ENCODE data around the gene ZBTB16. TPM values are rescaled to one million over a fixed set of nuclear protein-coding genes. Genes with fewer than 3 reads are reported as not detected.

Gene ZBTB16
- polyA plus RNA-seq, 1 experiment = not detected

DNA sequence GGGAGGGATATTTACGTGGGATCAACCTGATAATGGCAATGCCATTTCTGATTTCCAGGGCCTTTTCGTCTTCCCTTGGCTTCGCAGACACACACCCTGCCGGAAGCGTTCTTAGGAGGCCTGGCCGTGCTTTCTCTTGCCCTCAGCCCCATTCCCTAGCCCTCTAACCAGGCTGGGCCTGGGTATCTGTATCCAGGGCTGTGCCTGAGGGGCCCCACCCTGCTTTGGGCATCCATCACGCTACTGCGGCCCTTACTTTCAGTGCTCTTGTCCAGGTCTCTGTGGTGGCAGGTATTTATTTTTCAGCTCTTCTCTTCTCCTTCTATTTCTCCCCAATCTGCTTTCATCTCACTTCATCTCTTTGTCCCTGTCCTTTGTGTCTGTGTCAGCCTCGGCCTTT lies 105.0 kb downstream of the ZBTB16 start:
- POLR2A ChIA-PET = no interaction called here
- Histone ChIP-seq H3K4me3 (ENCODE audit: low read depth, low read length) (no peak overlapping the region), H3K27me3 (ENCODE audit: control insufficient read depth, insufficient read depth, low read length) (peaks cover 50% of the 10 kb centered on the region), H3K36me3 (ENCODE audit: control insufficient read depth, insufficient read depth, low read length) (no peaks in the 10 kb centered on the region)
- CTCF ChIA-PET = no interaction called here
- no peak for DNase-seq (ENCODE audit: low read depth)
- TF ChIP-seq, protein P1, sequence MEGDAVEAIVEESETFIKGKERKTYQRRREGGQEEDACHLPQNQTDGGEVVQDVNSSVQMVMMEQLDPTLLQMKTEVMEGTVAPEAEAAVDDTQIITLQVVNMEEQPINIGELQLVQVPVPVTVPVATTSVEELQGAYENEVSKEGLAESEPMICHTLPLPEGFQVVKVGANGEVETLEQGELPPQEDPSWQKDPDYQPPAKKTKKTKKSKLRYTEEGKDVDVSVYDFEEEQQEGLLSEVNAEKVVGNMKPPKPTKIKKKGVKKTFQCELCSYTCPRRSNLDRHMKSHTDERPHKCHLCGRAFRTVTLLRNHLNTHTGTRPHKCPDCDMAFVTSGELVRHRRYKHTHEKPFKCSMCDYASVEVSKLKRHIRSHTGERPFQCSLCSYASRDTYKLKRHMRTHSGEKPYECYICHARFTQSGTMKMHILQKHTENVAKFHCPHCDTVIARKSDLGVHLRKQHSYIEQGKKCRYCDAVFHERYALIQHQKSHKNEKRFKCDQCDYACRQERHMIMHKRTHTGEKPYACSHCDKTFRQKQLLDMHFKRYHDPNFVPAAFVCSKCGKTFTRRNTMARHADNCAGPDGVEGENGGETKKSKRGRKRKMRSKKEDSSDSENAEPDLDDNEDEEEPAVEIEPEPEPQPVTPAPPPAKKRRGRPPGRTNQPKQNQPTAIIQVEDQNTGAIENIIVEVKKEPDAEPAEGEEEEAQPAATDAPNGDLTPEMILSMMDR (IDR thresholded peaks at IDR 0.05; ENCODE audit: insufficient read depth, low read depth, low read length) = no peak

DNA sequence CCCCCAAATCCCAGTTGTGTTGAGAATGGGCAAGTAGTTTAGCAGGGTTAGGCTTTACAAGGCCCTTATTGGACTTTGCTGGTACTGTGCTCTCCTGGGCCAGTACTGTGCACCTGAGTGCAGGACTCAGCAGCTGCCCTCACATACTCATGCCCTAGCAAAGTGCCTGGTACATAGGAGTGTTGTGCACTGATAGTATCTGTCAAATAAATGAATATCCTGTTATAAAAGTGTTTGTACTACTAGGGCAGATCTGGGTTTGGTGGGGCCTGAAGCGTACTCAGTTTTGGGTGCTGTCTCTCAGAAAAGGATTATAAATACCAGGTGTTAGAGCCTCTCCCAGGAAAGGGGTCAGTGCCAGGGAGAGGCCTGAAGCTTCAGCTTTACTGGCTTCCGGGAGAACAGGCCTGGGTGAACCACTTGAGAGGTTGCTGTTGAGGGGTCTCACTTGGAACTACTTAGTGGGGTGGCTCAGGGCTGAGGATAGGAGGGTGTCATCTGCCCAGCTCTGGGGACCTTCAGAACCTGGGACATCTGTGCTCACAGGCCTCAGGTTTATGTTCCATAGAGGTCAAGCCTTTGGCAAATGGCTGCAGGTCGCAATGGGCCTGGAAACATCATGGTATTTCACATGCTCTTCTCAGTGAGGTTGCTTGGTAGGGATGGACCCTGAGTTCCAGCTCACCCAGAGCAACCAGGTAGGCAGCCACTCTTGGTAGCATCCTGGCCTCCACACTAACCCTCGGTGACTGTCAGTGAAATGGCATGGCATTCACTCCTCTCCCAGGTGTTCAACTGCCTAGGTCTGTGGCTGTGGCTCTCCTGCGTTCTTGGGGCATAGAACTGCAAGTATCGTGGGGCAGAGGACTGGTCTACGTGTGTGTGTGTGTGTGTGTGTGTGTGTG lies 106.1 kb downstream of the ZBTB16 start:
- H3K36me3 ChIP-seq (ENCODE audit: control insufficient read depth, insufficient read depth, low read length) = no peaks in the 10 kb centered on the region
- peaks cover 54% of the 10 kb centered on the region for H3K27me3 ChIP-seq (ENCODE audit: control insufficient read depth, insufficient read depth, low read length)
- CTCF ChIA-PET = interaction anchor here (0.6 kb wide), 1 partner anchor 1754 kb away, joined by 3 read pairs; no protein-coding TSS in a partner anchor
- TF ChIP-seq, protein P1 (IDR thresholded peaks at IDR 0.05; ENCODE audit: insufficient read depth, low read depth, low read length) = no peak
- POLR2A ChIA-PET = no interaction called here
- no peak for DNase-seq (ENCODE audit: low read depth)
- H3K4me3 ChIP-seq (ENCODE audit: low read depth, low read length) = no peak overlapping the region

DNA sequence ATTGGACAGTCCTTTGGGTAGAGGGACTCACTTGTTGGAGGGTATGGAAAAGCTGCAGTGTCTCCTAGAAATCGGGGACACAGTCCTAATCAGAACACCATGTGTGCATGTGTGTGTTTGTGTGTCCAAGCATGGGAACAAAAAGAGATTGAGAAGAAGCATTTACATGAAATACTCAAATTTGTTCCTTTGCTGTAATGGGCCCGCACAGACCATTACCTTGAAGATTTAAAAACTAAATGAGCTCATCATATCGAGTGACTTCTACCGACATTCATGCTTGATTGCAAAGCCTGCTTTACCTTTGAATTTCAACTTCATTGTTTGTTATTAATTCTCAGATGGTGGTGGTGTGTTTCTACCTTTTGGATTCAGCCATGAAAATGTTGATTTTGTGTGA lies 106.9 kb downstream of the ZBTB16 start:
- ChIA-PET POLR2A (no interaction called here), CTCF (interaction anchor here (0.6 kb wide), 1 partner anchor 1754 kb away, joined by 3 read pairs; no protein-coding TSS in a partner anchor)
- Histone ChIP-seq H3K27me3 (ENCODE audit: control insufficient read depth, insufficient read depth, low read length) (peaks cover 52% of the 10 kb centered on the region), H3K4me3 (ENCODE audit: low read depth, low read length) (no peak overlapping the region), H3K36me3 (ENCODE audit: control insufficient read depth, insufficient read depth, low read length) (no peaks in the 10 kb centered on the region)
- TF ChIP-seq, protein P1 (IDR thresholded peaks at IDR 0.05; ENCODE audit: insufficient read depth, low read depth, low read length) = no peak
- DNase-seq (ENCODE audit: low read depth) = no peak

DNA sequence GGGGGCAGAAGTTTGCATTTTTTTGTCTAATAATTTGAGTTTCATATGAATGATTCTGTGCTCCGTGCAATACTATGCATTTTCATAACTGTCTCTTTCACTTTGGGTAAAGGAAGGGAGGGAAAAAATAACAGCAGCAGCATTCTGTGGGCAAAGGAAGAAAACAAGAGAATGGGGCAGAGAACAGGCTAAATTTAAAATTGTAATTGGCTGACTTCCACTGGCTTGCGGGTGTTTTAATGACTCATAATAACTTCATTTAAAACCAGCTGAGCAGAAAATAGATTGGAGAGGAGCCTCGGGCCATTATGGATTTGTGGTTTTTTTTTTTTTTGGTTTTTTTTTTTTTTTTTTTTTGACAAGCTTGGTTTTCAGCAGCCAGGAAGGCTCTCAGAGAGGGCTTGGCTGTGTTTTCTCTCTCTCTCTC lies 107.4 kb downstream of the ZBTB16 start:
- ChIA-PET POLR2A (interaction anchor here (0.6 kb wide), 1 partner anchor 123 kb away, joined by 3 read pairs; no protein-coding TSS in a partner anchor), CTCF (interaction anchor here (0.6 to 3.2 kb wide), 2 partner anchors 13 to 131 kb away, joined by 3 to 13 read pairs; no protein-coding TSS in a partner anchor)
- no peaks in the 10 kb centered on the region for H3K36me3 ChIP-seq (ENCODE audit: control insufficient read depth, insufficient read depth, low read length)
- TF ChIP-seq, protein P1 (IDR thresholded peaks at IDR 0.05; ENCODE audit: insufficient read depth, low read depth, low read length) = no peak
- H3K27me3 ChIP-seq (ENCODE audit: control insufficient read depth, insufficient read depth, low read length) = peaks cover 52% of the 10 kb centered on the region
- no peak overlapping the region for H3K4me3 ChIP-seq (ENCODE audit: low read depth, low read length)
- DNase-seq (ENCODE audit: low read depth) = peak; percentile 66

DNA sequence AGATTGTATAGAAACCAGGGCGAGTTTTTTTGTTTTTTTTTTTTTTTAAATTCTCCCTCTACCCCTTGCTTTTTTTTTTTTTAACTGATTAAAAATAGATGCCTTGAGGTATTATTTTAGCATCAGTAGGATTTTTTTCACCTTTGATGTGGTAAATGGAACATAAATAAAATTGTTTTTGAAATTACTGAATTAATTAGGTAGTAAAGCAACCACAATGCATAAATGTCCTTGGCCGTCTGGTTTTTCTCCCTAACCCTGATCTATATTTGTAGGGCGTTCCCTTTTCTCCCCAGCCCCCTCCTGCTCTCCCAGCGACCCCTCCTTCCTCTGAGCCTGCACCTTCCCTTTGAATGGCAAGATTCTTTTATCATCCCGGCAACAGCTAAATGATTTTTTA lies 107.8 kb downstream of the ZBTB16 start:
- CTCF ChIA-PET = interaction anchor here (0.6 to 3.2 kb wide), 2 partner anchors 13 to 131 kb away, joined by 3 to 13 read pairs; no protein-coding TSS in a partner anchor
- Histone ChIP-seq H3K4me3 (ENCODE audit: low read depth, low read length) (no peak overlapping the region), H3K36me3 (ENCODE audit: control insufficient read depth, insufficient read depth, low read length) (no peaks in the 10 kb centered on the region), H3K27me3 (ENCODE audit: control insufficient read depth, insufficient read depth, low read length) (peaks cover 52% of the 10 kb centered on the region)
- TF ChIP-seq, protein P1 (IDR thresholded peaks at IDR 0.05; ENCODE audit: insufficient read depth, low read depth, low read length) = no peak
- DNase-seq (ENCODE audit: low read depth) = no peak
- POLR2A ChIA-PET = interaction anchor here (0.6 kb wide), 1 partner anchor 123 kb away, joined by 3 read pairs; no protein-coding TSS in a partner anchor
